T-cell (primary cell): ENCODE results near the gene ERMN. TPM values are rescaled to one million over a fixed set of nuclear protein-coding genes. Genes with fewer than 3 reads are reported as not detected.
"Not testable (repeated sequence)": the region's sequence is repeated elsewhere in the genome, so short reads cannot be mapped to it uniquely, and the experiment has no call there.

ENCODE experiments used
- ATAC-seq, 4 experiments: fragments of 200-7000 bp in 3 of 4; fragments of 150-1000 bp in 1 of 4; cut with Tn5 transposase; replicated peaks in 1 of 4; 1 replicate in 3 of 4; 2 replicates in 1 of 4; pipeline ENCODE4 v1.10.0; 2021; ENCODE audit warnings: moderate library complexity in 3 of 4, mild to moderate bottlenecking in 2 of 4, moderate number of reproducible peaks in 1 of 4
- CTCF ChIA-PET, 2 donors: fragments of 300-600 bp; sonication (Branson Sonifier 250); formaldehyde crosslinking; loops; one replicate each; lab custom pipeline; 2022; ENCODE audit warnings: antibody characterized with exemption in 2 of 2; lab: Charles Lee
- POLR2A ChIA-PET, 2 donors: fragments of 300-600 bp; sonication (Branson Sonifier 250); formaldehyde crosslinking; loops; one replicate each; lab custom pipeline; 2022; ENCODE audit warnings: antibody characterized with exemption in 2 of 2; lab: Charles Lee
- DNase-seq, 35 experiments: peaks; one replicate each; pipeline versions ENCODE4 v3.0.0 to v3.0.0-alpha.2; 2013 to 2023
- H3K27ac ChIP-seq: one replicate; pipeline ENCODE4 v1.5.1; 2013; ENCODE audit warnings: low read length
- H3K27me3 ChIP-seq, 2 experiments: replicated peaks in 1 of 2; 1 replicate in 1 of 2; 2 replicates in 1 of 2; pipeline versions ENCODE4 v1.6.1 to v1.7.0; 2013; ENCODE audit warnings: low read length in 1 of 2, mixed read lengths in 1 of 2; ENCODE audit not compliant: control insufficient read depth in 2 of 2, insufficient read depth in 2 of 2; ENCODE audit errors: extremely low read depth in 1 of 2
- H3K36me3 ChIP-seq, 2 donors: 1 replicate in 1 of 2; 2 replicates in 1 of 2; pipeline versions ENCODE4 v1.6.1 to v1.7.0; 2013; ENCODE audit warnings: low read length in 1 of 2; ENCODE audit not compliant: control insufficient read depth in 2 of 2, insufficient read depth in 1 of 2; ENCODE audit errors: extremely low read depth in 1 of 2
- H3K4me1 ChIP-seq, 2 experiments: 1 replicate in 1 of 2; 2 replicates in 1 of 2; pipeline versions ENCODE4 v1.6.1 to v1.7.0; 2013; ENCODE audit warnings: low read length in 2 of 2, mixed read lengths in 1 of 2; ENCODE audit not compliant: insufficient read depth in 2 of 2, control insufficient read depth in 1 of 2; ENCODE audit errors: extremely low read depth in 1 of 2
- H3K4me3 ChIP-seq, 2 donors: 1 replicate in 1 of 2; 2 replicates in 1 of 2; pipeline versions ENCODE4 v1.5.1 to v1.7.0; 2013; ENCODE audit warnings: mild to moderate bottlenecking in 2 of 2, low read length in 1 of 2, moderate library complexity in 1 of 2; ENCODE audit not compliant: control insufficient read depth in 1 of 2; ENCODE audit errors: extremely low read depth in 1 of 2
- H3K9me3 ChIP-seq: 2 replicates; pipeline ENCODE4 v1.7.0; 2013
- H3K27ac Mint-ChIP-seq, 2 donors: one replicate each; pipeline ENCODE4 v1.8.0; 2020 to 2021; ENCODE audit warnings: mild to moderate bottlenecking in 2 of 2, mixed read lengths in 2 of 2
- H3K27me3 Mint-ChIP-seq, 2 donors: one replicate each; pipeline ENCODE4 v1.8.0; 2021 to 2022; ENCODE audit warnings: mixed read lengths in 2 of 2
- H3K36me3 Mint-ChIP-seq: one replicate; pipeline ENCODE4 v1.8.0; 2021; ENCODE audit warnings: mixed read lengths
- H3K4me1 Mint-ChIP-seq, 3 donors: one replicate each; pipeline ENCODE4 v1.8.0; 2020 to 2022; ENCODE audit warnings: mixed read lengths in 3 of 3, mild to moderate bottlenecking in 1 of 3
- H3K4me3 Mint-ChIP-seq, 3 donors: one replicate each; pipeline ENCODE4 v1.8.0; 2020 to 2022; ENCODE audit warnings: mild to moderate bottlenecking in 3 of 3, mixed read lengths in 3 of 3, moderate library complexity in 3 of 3
- H3K9me3 Mint-ChIP-seq, 3 donors: one replicate each; pipeline ENCODE4 v1.8.0; 2020 to 2022; ENCODE audit warnings: mixed read lengths in 3 of 3
- WGBS: methylation state at CpG from one replicate; pipeline ENCODE4 v1.1.5; 2013; ENCODE audit warnings: missing lambda C conversion rate; ENCODE audit not compliant: insufficient coverage; 5-methylcytosine and 5-hydroxymethylcytosine counted together
- total RNA-seq, 35 experiments: library from RNA in 6 of 35; stranded (reverse) in 6 of 35; fragments of 120-200 nt in 1 of 35; gene quantifications; one replicate each; pipeline versions ENCODE4 v1.2.1 to v1.2.4 and lab custom pipeline; 2013 to 2026

The ERMN gene
- total RNA-seq, 5 donors from 2014 or later (not counting 1 experiment from before 2014, with no cell fraction given): 2.2 to 12.8 (median 4.3) TPM

DNA sequence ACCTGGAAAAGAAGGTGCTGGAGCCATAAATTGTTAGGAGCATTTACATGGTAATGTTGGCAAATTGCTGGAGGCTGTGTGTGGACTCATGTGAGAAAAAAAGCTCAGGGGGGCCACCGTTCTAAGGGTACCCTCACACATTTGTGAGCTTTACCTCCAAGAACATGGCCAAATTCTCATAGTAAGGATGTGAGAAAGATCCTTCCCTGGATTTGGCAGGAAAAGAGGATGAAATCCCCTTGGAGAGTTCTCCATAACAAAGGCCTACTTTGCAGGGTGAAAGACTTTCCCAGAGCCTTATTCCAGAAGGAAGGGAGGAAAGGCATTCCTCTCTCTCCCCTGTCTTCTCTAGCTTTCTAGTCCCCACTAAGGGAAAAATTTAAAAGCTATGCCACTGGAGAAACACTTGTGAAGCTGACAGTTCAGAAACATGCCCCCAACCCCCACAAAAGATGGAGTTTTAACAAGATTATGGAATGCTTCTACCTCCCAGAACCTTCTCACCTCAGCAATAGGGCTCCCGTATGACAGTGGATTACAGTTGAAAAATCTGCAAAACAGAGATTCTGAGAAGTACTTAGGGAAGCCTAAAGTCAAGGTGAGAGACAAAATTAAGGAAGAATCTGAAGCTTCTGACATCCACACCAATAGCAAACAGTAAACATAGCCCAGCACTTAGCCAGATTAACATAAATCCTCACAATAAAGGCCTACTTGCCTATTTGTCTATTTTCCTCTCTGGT, 20.2 kb upstream of the ERMN start:
- ATAC-seq (no peak), DNase-seq (no peak)
- H3K4me1 Mint-ChIP-seq: peaks cover 34 to 56% (median 39%) of the 10 kb centered on the region in 3 donors
- H3K4me3 ChIP-seq: no peak overlapping the region
- H3K36me3 ChIP-seq: peaks cover 0 to 2% of the 10 kb centered on the region in 2 donors
- H3K9me3 ChIP-seq: no peaks in the 10 kb centered on the region
- no peak overlapping the region for H3K4me3 Mint-ChIP-seq
- ChIA-PET CTCF (interaction anchor here (0.6 to 3.7 kb wide), 5 partner anchors 10 to 147 kb away, joined by 3 to 22 read pairs (median 9); no protein-coding TSS in a partner anchor), POLR2A (interaction anchor here (0.6 to 1.2 kb wide), 3 partner anchors 95 to 295 kb away, joined by 3 to 4 read pairs (median 4); no protein-coding TSS in a partner anchor)
- H3K36me3 Mint-ChIP-seq: peaks cover 55% of the 10 kb centered on the region
- H3K27ac ChIP-seq: no peak overlapping the region
- peaks cover 29 to 40% (median 35%) of the 10 kb centered on the region in 3 donors for H3K9me3 Mint-ChIP-seq
- no peaks in the 10 kb centered on the region for H3K27me3 ChIP-seq
- no peaks in the 10 kb centered on the region for H3K27me3 Mint-ChIP-seq
- WGBS: no CpG with 5 or more reads among the region's 2 CpGs
- H3K4me1 ChIP-seq: peaks cover 0 to 4% of the 10 kb centered on the region in 2 experiments
- peak overlapping the region in 1 of 2 donors; percentile 45 for H3K27ac Mint-ChIP-seq

- CTCF ChIA-PET: interaction anchor here in 1 of 2 donors (0.6 kb wide), 1 partner anchor 944 kb away, joined by 5 read pairs; no protein-coding TSS in a partner anchor
- H3K27ac Mint-ChIP-seq: peak overlapping the region in 1 of 2 donors; percentile 16
- ATAC-seq, DNase-seq, H3K4me3 Mint-ChIP-seq, H3K4me1 ChIP-seq, H3K27me3 Mint-ChIP-seq, POLR2A ChIA-PET, H3K27ac ChIP-seq, H3K36me3 ChIP-seq, H3K27me3 ChIP-seq, H3K9me3 ChIP-seq, H3K4me3 ChIP-seq: not testable (repeated sequence)
- WGBS: 100% methylated on average over 1 of the region's 2 CpGs
- peaks cover 29 to 44% (median 35%) of the 10 kb centered on the region in 3 donors for H3K9me3 Mint-ChIP-seq
- peaks cover 36 to 55% (median 38%) of the 10 kb centered on the region in 3 donors for H3K4me1 Mint-ChIP-seq
- peaks cover 62% of the 10 kb centered on the region for H3K36me3 Mint-ChIP-seq
Measured at GRCh38 chr2:157341381-157341780, 15.8 kb upstream of the ERMN start.

- DNase-seq (no peak), ATAC-seq (no peak)
- CTCF ChIA-PET: no interaction called here
- Mint-ChIP-seq H3K4me1 (peaks cover 43 to 64% (median 45%) of the 10 kb centered on the region in 3 donors), H3K27ac (no peak overlapping the region), H3K36me3 (peaks cover 53% of the 10 kb centered on the region), H3K27me3 (no peaks in the 10 kb centered on the region), H3K4me3 (no peak overlapping the region), H3K9me3 (peaks cover 29 to 40% (median 30%) of the 10 kb centered on the region in 3 donors)
- Histone ChIP-seq H3K36me3 (peaks cover 0 to 2% of the 10 kb centered on the region in 2 donors), H3K4me3 (no peak overlapping the region), H3K9me3 (no peaks in the 10 kb centered on the region), H3K4me1 (peaks cover 0 to 4% of the 10 kb centered on the region in 2 experiments), H3K27ac (no peak overlapping the region), H3K27me3 (no peaks in the 10 kb centered on the region)
- POLR2A ChIA-PET: interaction anchor here in 1 of 2 donors (0.6 kb wide), 1 partner anchor 148 kb away, joined by 4 read pairs; no protein-coding TSS in a partner anchor
- WGBS: 78% methylated on average over 2 of the region's 4 CpGs
Measured at GRCh38 chr2:157339965-157340655, 14.5 kb upstream of the ERMN start.

DNA sequence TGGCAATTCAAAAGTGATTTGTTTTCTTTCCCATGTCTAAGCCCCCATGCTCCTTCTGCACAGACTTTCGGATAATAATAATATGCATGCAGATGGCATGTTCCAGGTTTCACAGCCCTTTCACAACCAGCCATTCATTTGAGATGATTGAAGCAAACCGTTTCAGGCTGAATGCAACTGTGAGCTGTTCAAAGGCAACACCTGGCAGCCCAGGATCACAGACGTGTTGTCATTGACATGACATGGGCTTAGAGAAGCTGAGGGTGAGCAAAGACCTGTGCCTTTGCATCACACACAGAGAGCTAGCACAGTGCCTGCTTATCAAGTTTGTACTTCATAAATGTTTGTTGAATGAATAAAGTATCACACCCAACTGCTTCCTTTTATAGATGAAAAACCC, 12.4 kb upstream of the ERMN start:
- H3K36me3 ChIP-seq: no peaks in the 10 kb centered on the region
- POLR2A ChIA-PET: interaction anchor here (0.6 to 1.0 kb wide), 2 partner anchors 12 to 74 kb away, joined by 3 read pairs; partner anchors contain the start of gene ERMN (in 1 of the 2)
- H3K27me3 ChIP-seq: no peaks in the 10 kb centered on the region
- Mint-ChIP-seq H3K9me3 (peaks cover 10 to 21% (median 12%) of the 10 kb centered on the region in 3 donors), H3K4me3 (no peak overlapping the region), H3K27me3 (no peaks in the 10 kb centered on the region), H3K4me1 (peaks cover 64 to 85% (median 65%) of the 10 kb centered on the region in 3 donors), H3K36me3 (peaks cover 33% of the 10 kb centered on the region), H3K27ac (no peak overlapping the region)
- H3K4me3 ChIP-seq: no peak overlapping the region
- DNase-seq: peak in 3 of 35 experiments; percentile 4 to 28 (median 6)
- CTCF ChIA-PET: interaction anchor here (0.8 to 3.9 kb wide), 8 partner anchors 8 to 154 kb away, joined by 3 to 47 read pairs (median 14); partner anchors contain the start of gene ERMN (in 2 of the 2)
- no peaks in the 10 kb centered on the region for H3K9me3 ChIP-seq
- no peak overlapping the region for H3K27ac ChIP-seq
- WGBS: 47% methylated on average over 3 of the region's 3 CpGs
- ATAC-seq: peak; percentile 45 to 76 (median 54)
- H3K4me1 ChIP-seq: peaks cover under 1 to 6% of the 10 kb centered on the region in 2 experiments

- ATAC-seq (no peak), DNase-seq (peak in 24 of 35 experiments; percentile 1 to 75 (median 32))
- Mint-ChIP-seq H3K27me3 (no peaks in the 10 kb centered on the region), H3K4me3 (peak overlapping the region; percentile 50 to 67 (median 60)), H3K36me3 (peaks cover 17% of the 10 kb centered on the region), H3K27ac (peak overlapping the region; percentile 78 to 88), H3K9me3 (peaks cover 0 to 5% (median under 1%) of the 10 kb centered on the region in 3 donors), H3K4me1 (peaks cover 78 to 89% (median 79%) of the 10 kb centered on the region in 3 donors)
- H3K4me1 ChIP-seq: peaks cover 16 to 17% of the 10 kb centered on the region in 2 experiments
- ChIA-PET POLR2A (interaction anchor here (0.5 to 0.6 kb wide), 2 partner anchors 82 to 149 kb away, joined by 3 to 4 read pairs; no protein-coding TSS in a partner anchor), CTCF (interaction anchor here (0.6 to 3.9 kb wide), 38 partner anchors 9 to 556 kb away, joined by 3 to 47 read pairs (median 4); partner anchors contain the start of gene ERMN (in 2 of the 2))
- no peaks in the 10 kb centered on the region for H3K36me3 ChIP-seq
- H3K27ac ChIP-seq: no peak overlapping the region
- H3K4me3 ChIP-seq: no peak overlapping the region
- no peaks in the 10 kb centered on the region for H3K9me3 ChIP-seq
- no peaks in the 10 kb centered on the region for H3K27me3 ChIP-seq
- no CpG with 5 or more reads among the region's 8 CpGs for WGBS
Measured at GRCh38 chr2:157336137-157337010, 10.8 kb upstream of the ERMN start.
